Psoas muscle (tissue), 8 donors: ENCODE data around the gene DAND5. TPM values are rescaled to one million over a fixed set of nuclear protein-coding genes. Genes with fewer than 3 reads are reported as not detected.

ENCODE experiments used
- ATAC-seq, 4 donors: fragments of 200-7000 bp; cut with Tn5 transposase; one replicate each; pipeline ENCODE4 v1.9.1; 2020; ENCODE audit warnings: moderate library complexity in 3 of 4, mild to moderate bottlenecking in 2 of 4
- DNase-seq, 2 donors: peaks; one replicate each; pipeline ENCODE4 v3.0.0-alpha.2; 2020
- H3K27ac ChIP-seq: fragments of 200-600 bp; one replicate; pipeline ENCODE4 v1.8.0; 2022
- H3K27me3 ChIP-seq, 3 donors: fragments of 200-600 bp in 1 of 3; one replicate each; pipeline versions ENCODE4 v1.6.1 to v1.8.0; 2013 to 2022; ENCODE audit warnings: low read length in 2 of 3, mild to moderate bottlenecking in 2 of 3, moderate library complexity in 1 of 3; ENCODE audit not compliant: insufficient read depth in 3 of 3
- H3K36me3 ChIP-seq, 2 donors: fragments of 200-600 bp in 1 of 2; one replicate each; pipeline versions ENCODE4 v1.6.1 to v1.8.0; 2013 to 2022; ENCODE audit warnings: low read depth in 1 of 2, mild to moderate bottlenecking in 1 of 2, moderate library complexity in 1 of 2; ENCODE audit not compliant: insufficient read depth in 1 of 2
- H3K4me1 ChIP-seq: fragments of 200-600 bp; one replicate; pipeline ENCODE4 v1.8.0; 2022
- H3K4me3 ChIP-seq: fragments of 200-600 bp; one replicate; pipeline ENCODE4 v1.8.0; 2022; ENCODE audit warnings: mild to moderate bottlenecking
- H3K9me3 ChIP-seq: fragments of 200-600 bp; one replicate; pipeline ENCODE4 v1.8.0; 2022
- CTCF ChIP-seq: fragments of 200-600 bp; IDR thresholded peaks from one replicate; pipeline ENCODE4 v1.8.0; 2022; ENCODE audit warnings: antibody characterized with exemption
- WGBS, 3 donors: extraction: QIAGEN DNeasy Blood & Tissue Kit; methylation state at CpG; one replicate each; pipeline versions ENCODE4 v1.1.6 to v1.1.7; 2013; 5-methylcytosine and 5-hydroxymethylcytosine counted together
- intact Hi-C, 2 donors: fragments of 100-400 bp; cut with DNase I; formaldehyde crosslinking; loops; one replicate each; pipeline versions ENCODE4 v1.11.0 to v1.14.2; 2022
- polyA plus RNA-seq, 3 donors: library from polyadenylated mRNA; stranded (reverse); fragments of 200-250 nt; gene quantifications; one replicate each; pipeline ENCODE4 v1.2.3, GENCODE V29; 2013
- total RNA-seq, 4 donors: library from RNA; stranded (reverse); fragmentation: NEBNext Ultra II Directional in 2 of 4; extraction: Animal tissue kit (Norgen Biotek cat#: 25700) in 2 of 4; gene quantifications; one replicate each; pipeline versions ENCODE4 v1.2.1 to v1.2.4, GENCODE V29; 2021 to 2023
- donor health status: healthy with polysubstance abuse.
- donor health status: DM: no; HTN: no; CAD: no; lungs with moderate emphysema.
- donor health status: Bipolar disorder and iron deficiency.
- donor health status: healthy.
- donor health status: DM: yes; HTN: yes; CAD: no.
- donor health status: DM: no; HTN: no; CAD: no.
- donor health status: DM: no; HTN: no; CAD: no.
- donor health status: DM: yes; HTN: yes; CAD: no.

DAND5 gene
- total and polyA plus RNA-seq, 7 donors = 0.26 TPM; not detected in 6

- Histone ChIP-seq H3K27ac (no peak overlapping the region), H3K9me3 (no peaks in the 10 kb centered on the region), H3K36me3 (peaks cover 13 to 24% of the 10 kb centered on the region in 2 donors), H3K4me3 (no peak overlapping the region), H3K27me3 (no peaks in the 10 kb centered on the region), H3K4me1 (peaks cover 31% of the 10 kb centered on the region)
- DNase-seq (no peak), ATAC-seq (no peak)
- TF ChIP-seq CTCF = no peak
- 71 to 79% (median 74%) methylated on average over 7 of the region's 7 CpGs for WGBS, 3 donors
- intact Hi-C loops = loop anchor here in 1 of 2 donors (10.0 kb wide), 1 partner anchor 132 kb away; the partner anchor contains the start of genes PRDX2, RNASEH2A and THSD8
Measured at GRCh38 chr19:12936582-12936981, 32.8 kb upstream of the DAND5 start.

GRCh38 chr19:12937093-12937926 lies 32.1 kb upstream of the DAND5 start:
- no peak for DNase-seq
- Histone ChIP-seq H3K27me3 (no peaks in the 10 kb centered on the region), H3K36me3 (peaks cover 13 to 31% of the 10 kb centered on the region in 2 donors), H3K27ac (peak overlapping the region; percentile 51), H3K9me3 (no peaks in the 10 kb centered on the region), H3K4me1 (peaks cover 28% of the 10 kb centered on the region), H3K4me3 (peak overlapping the region; percentile 98)
- no peak for ATAC-seq
- no peak for TF ChIP-seq CTCF
- WGBS, 3 donors = 24 to 30% (median 26%) methylated on average over 23 of the region's 23 CpGs
- intact Hi-C loops = loop anchor here in 1 of 2 donors (10.0 kb wide), 1 partner anchor 133 kb away; the partner anchor contains the start of genes PRDX2, RNASEH2A and THSD8

GRCh38 chr19:12937927-12938778 lies 31.2 kb upstream of the DAND5 start, which contains the start of gene CALR:
CALR (plus strand) TSS chr19:12938609; CDS start chr19:12938680, 71 bp downstream.
- no peak for TF ChIP-seq CTCF
- peaks cover 13 to 40% of the 10 kb centered on the region in 2 donors for H3K36me3 ChIP-seq
- 0% methylated on average over 41 to 63 of the region's 63 CpGs for WGBS, 3 donors
- DNase-seq (peak; percentile 100), ATAC-seq (peak; percentile 91 to 94 (median 92))
- peak within 1 kb of the TSS; percentile 98 for H3K27ac ChIP-seq
- intact Hi-C loops = loop anchor here in 1 of 2 donors (10.0 kb wide), 1 partner anchor 133 kb away; the partner anchor contains the start of genes PRDX2, RNASEH2A and THSD8
- H3K9me3 ChIP-seq = no peaks in the 10 kb centered on the region
- no peaks in the 10 kb centered on the region for H3K27me3 ChIP-seq
- peak within 1 kb of the TSS; percentile 98 for H3K4me3 ChIP-seq
- H3K4me1 ChIP-seq = peaks cover 23% of the 10 kb centered on the region

- DNase-seq (peak in 1 of 2 donors; percentile 78), ATAC-seq (peak; percentile 30 to 59 (median 48))
- no peaks in the 10 kb centered on the region for H3K27me3 ChIP-seq
- H3K4me1 ChIP-seq = peaks cover 23% of the 10 kb centered on the region
- intact Hi-C loops = loop anchor here in 1 of 2 donors (10.0 kb wide), 1 partner anchor 134 kb away; the partner anchor contains the start of genes PRDX2, RNASEH2A and THSD8
- peak overlapping the region; percentile 98 for H3K4me3 ChIP-seq
- H3K9me3 ChIP-seq = no peaks in the 10 kb centered on the region
- peaks cover 13 to 48% of the 10 kb centered on the region in 2 donors for H3K36me3 ChIP-seq
- peak overlapping the region; percentile 98 for H3K27ac ChIP-seq
- peak; percentile 25 for TF ChIP-seq CTCF
- WGBS, 3 donors = 0 to 1% (median 1%) methylated on average over 54 of the region's 54 CpGs
Measured at GRCh38 chr19:12938779-12939601, 30.4 kb upstream of the DAND5 start.
